K562 (cell line): ENCODE results near the gene TRIM24. TPM values are rescaled to one million over a fixed set of nuclear protein-coding genes. Genes with fewer than 3 reads are reported as not detected.

ENCODE experiments used
- ATAC-seq: fragments of 200-7000 bp; cut with Tn5 transposase; 3 replicates; pipeline ENCODE4 v1.9.1; 2020; ENCODE audit warnings: moderate library complexity
- BruUV-seq: library from RNA; stranded (reverse); fragments of 400-500 nt; replicated peaks from 2 replicates; lab custom pipeline; 2021; lab: Mats Ljungman, UMichigan
- CTCF ChIA-PET: fragments of 300-600 bp; formaldehyde crosslinking; extraction: SDS; loops from one replicate; lab custom pipeline; 2021; ENCODE audit warnings: low intra/inter-chr PET ratio; lab: Yijun Ruan, JAX
- POLR2A ChIA-PET: fragments of 300-600, 350-650 bp; sonication (Branson Sonifier 250); formaldehyde crosslinking; extraction: SDS; loops from one replicate; lab custom pipeline; 2021; ENCODE audit warnings: antibody characterized with exemption, inconsistent platforms; lab: Yijun Ruan, JAX
- DNase-seq, 4 experiments: peaks; one replicate each; pipeline versions ENCODE4 v3.0.0 to v3.0.0-alpha.2; 2011 to 2018; ENCODE audit warnings: low spot score in 3 of 4, mixed read lengths in 3 of 4; ENCODE audit errors: extremely low read depth in 1 of 4
- FAIRE-seq: peaks from 2 replicates; lab custom pipeline; 2011; peaks lifted over from hg19 to GRCh38; lab: Jason Lieb, UNC
- H2AFZ ChIP-seq: 2 replicates; pipeline ENCODE4 v1.6.0; 2011; ENCODE audit warnings: low read depth, low read length, control low read depth, inconsistent platforms
- H3K27ac ChIP-seq: fragments of 200-600 bp; 3 replicates; pipeline ENCODE4 v1.8.0; 2011; ENCODE audit warnings: low read depth, mild to moderate bottlenecking, control low read depth, inconsistent platforms, low read length, moderate library complexity, mixed read lengths; ENCODE audit errors: extremely low read depth
- H3K27me3 ChIP-seq, 2 experiments: fragments of 300-600 bp in 1 of 2; 2 replicates in 1 of 2; 3 replicates in 1 of 2; pipeline versions ENCODE4 v1.6.0 to v1.8.0; 2011; ENCODE audit warnings: inconsistent platforms in 2 of 2, low read length in 2 of 2, mild to moderate bottlenecking in 1 of 2, mixed read lengths in 1 of 2, moderate library complexity in 1 of 2; ENCODE audit not compliant: control insufficient read depth in 2 of 2, insufficient read depth in 2 of 2
- H3K36me3 ChIP-seq: fragments of 300-600 bp; 3 replicates; pipeline ENCODE4 v1.8.0; 2011; ENCODE audit warnings: mild to moderate bottlenecking, low read length, inconsistent platforms; ENCODE audit not compliant: control insufficient read depth, insufficient read depth
- H3K4me1 ChIP-seq, 2 experiments: fragments of 200-600 bp in 1 of 2; replicated peaks in 1 of 2; 2 replicates in 1 of 2; 3 replicates in 1 of 2; pipeline versions ENCODE4 v1.5.1 to v1.8.0; 2011; ENCODE audit warnings: inconsistent platforms in 2 of 2, low read length in 2 of 2, mild to moderate bottlenecking in 1 of 2, mixed read lengths in 1 of 2, moderate library complexity in 1 of 2; ENCODE audit not compliant: control insufficient read depth in 2 of 2, insufficient read depth in 2 of 2
- H3K4me2 ChIP-seq: 2 replicates; pipeline ENCODE4 v1.6.1; 2011; ENCODE audit warnings: low read length, control low read depth, inconsistent platforms, mixed read lengths; ENCODE audit not compliant: insufficient read depth
- H3K4me3 ChIP-seq: fragments of 200-600 bp; sonication (generic), shearing (Covaris generic); 2 replicates; pipeline ENCODE4 v1.5.1; 2016; ENCODE audit warnings: control low read depth, inconsistent platforms
- H3K79me2 ChIP-seq: fragments of 200-600 bp; 3 replicates; pipeline ENCODE4 v1.8.0; 2011; ENCODE audit warnings: low read length, inconsistent platforms; ENCODE audit not compliant: control insufficient read depth, insufficient read depth
- H3K9ac ChIP-seq, 2 experiments: 2 replicates each; pipeline versions ENCODE4 v1.6.0 to v1.6.1; 2011; ENCODE audit warnings: low read depth in 2 of 2, low read length in 2 of 2, control low read depth in 1 of 2, inconsistent platforms in 1 of 2, mild to moderate bottlenecking in 1 of 2, mixed read lengths in 1 of 2; ENCODE audit not compliant: insufficient read depth in 1 of 2
- H3K9me1 ChIP-seq: one replicate; pipeline ENCODE4 v1.6.0; 2011; ENCODE audit warnings: inconsistent platforms, mild to moderate bottlenecking, low read length, moderate library complexity; ENCODE audit not compliant: control insufficient read depth, insufficient read depth
- H3K9me3 ChIP-seq: replicated peaks from 2 replicates; pipeline ENCODE4 v1.5.1; 2011; ENCODE audit warnings: low read depth, low read length, inconsistent platforms; ENCODE audit not compliant: control insufficient read depth, insufficient read depth
- H4K20me1 ChIP-seq: replicated peaks from 2 replicates; pipeline ENCODE4 v1.6.1; 2011; ENCODE audit warnings: low read length, inconsistent platforms, mixed read lengths; ENCODE audit not compliant: control insufficient read depth, insufficient read depth
- CHCHD3 ChIP-seq: fragments of 250-450 bp; sonication (Bioruptor Pico); IDR thresholded peaks from 2 replicates; pipeline ENCODE4 v2.1.2; 2022; ENCODE audit warnings: mild to moderate bottlenecking
- CHD2 ChIP-seq: IDR thresholded peaks from 2 replicates; pipeline ENCODE4 v1.6.1; 2011; ENCODE audit warnings: low read depth, low read length
- EP400 ChIP-seq: fragments of 450-650 bp; IDR thresholded peaks from 2 replicates; pipeline ENCODE4 v1.6.1; 2017; ENCODE audit warnings: antibody characterized with exemption, mild to moderate bottlenecking, moderate library complexity
- FOXK2 ChIP-seq, 2 experiments: fragments of 450-650 bp; IDR thresholded peaks in 1 of 2; conservative IDR thresholded peaks in 1 of 2; 2 replicates each; pipeline ENCODE4 v1.6.1; 2016; ENCODE audit warnings: low read depth in 2 of 2, mild to moderate bottlenecking in 1 of 2
- GTF2A2 ChIP-seq: IDR thresholded peaks from 2 replicates; pipeline ENCODE4 v1.6.1; 2016; ENCODE audit warnings: mild to moderate bottlenecking, missing genetic modification characterization, missing compliant biosample characterization
- PHTF2 ChIP-seq: fragments of 250-450 bp; sonication (Bioruptor Pico); IDR thresholded peaks from 2 replicates; pipeline ENCODE4 v1.5.0; 2021; ENCODE audit warnings: mild to moderate bottlenecking
- RBM22 ChIP-seq: fragments of 200-400 bp; formaldehyde crosslinking; IDR thresholded peaks from 2 replicates; pipeline ENCODE4 v1.6.1; 2018; ENCODE audit warnings: low read length, low read depth; ENCODE audit not compliant: poor library complexity, severe bottlenecking
- RBM39 ChIP-seq: fragments of 200-400 bp; formaldehyde crosslinking; optimal IDR thresholded peaks from 2 replicates; pipeline ENCODE3; 2018; ENCODE audit warnings: low read depth, low read length
- SMARCC2 ChIP-seq: fragments of 450-650 bp; IDR thresholded peaks from 2 replicates; pipeline ENCODE4 v1.6.1; 2017; ENCODE audit warnings: antibody characterized with exemption, moderate library complexity, mild to moderate bottlenecking, low read depth
- SREBF1 ChIP-seq: fragments of 150-350 bp; IDR thresholded peaks from 2 replicates; pipeline ENCODE4 v1.6.1; 2014; ENCODE audit warnings: antibody characterized with exemption, low read depth, low read length, borderline replicate concordance
- SRSF7 ChIP-seq: fragments of 200-400 bp; formaldehyde crosslinking; optimal IDR thresholded peaks from 2 replicates; pipeline ENCODE3; 2017; ENCODE audit warnings: mild to moderate bottlenecking, low read depth, low read length
- SUPT5H ChIP-seq: fragments of 450-650 bp; IDR thresholded peaks from 2 replicates; pipeline ENCODE4 v1.6.1; 2016
- whole genome bisulfite sequencing: fragments of 100-300 bp; shearing (Covaris generic); methylation state at CpG from one replicate; pipeline ENCODE4 v1.1.6; 2016; ENCODE audit warnings: low coverage, mixed read lengths; ENCODE audit not compliant: insufficient coverage; ENCODE audit errors: missing lambda C conversion rate; 5-methylcytosine and 5-hydroxymethylcytosine counted together
- in situ Hi-C: fragments of 300-500 bp; cut with MboI; formaldehyde crosslinking; loops from 4 replicates; pipeline ENCODE4 v1.15.0; 2018; ENCODE audit warnings: inconsistent platforms, mixed read lengths
- intact Hi-C: fragments of 100-400 bp; cut with micrococcal nuclease; formaldehyde crosslinking; loops from 2 replicates; pipeline ENCODE4 v1.14.2; 2022
- polyA plus RNA-seq, 8 experiments: library from polyadenylated mRNA; depleted of rRNA in 4 of 8; stranded (reverse) in 5 of 8; unstranded in 3 of 8; fragments of >200 nt; fragmentation: Nextera tagmentation in 2 of 8; fragmentation: Illumina TruSeq in 1 of 8; extraction: Ambion mirVana in 2 of 8; extraction: Trizol in 1 of 8; gene quantifications; 2 replicates each; pipeline versions ENCODE4 v1.2.1 to v1.2.3, GENCODE V29; 2011 to 2014; ENCODE audit warnings: inconsistent platforms in 1 of 8, missing spikeins in 1 of 8
- total RNA-seq, 7 experiments: library from RNA; depleted of rRNA in 6 of 7; stranded (reverse); fragments of >200 nt in 6 of 7; fragmentation: Illumina TruSeq in 2 of 7; extraction: Trizol in 2 of 7; gene quantifications; 2 replicates each; pipeline versions ENCODE4 v1.2.1 to v1.2.3, GENCODE V29; 2011 to 2021; ENCODE audit warnings: low replicate concordance in 1 of 7
- TF ChIP-seq, protein P1 (sequence below): sonication (generic); formaldehyde crosslinking; IDR thresholded peaks from 2 replicates; pipeline ENCODE4 v1.8.0; 2022; ENCODE audit warnings: mild to moderate bottlenecking, missing genetic modification reagents
- TF ChIP-seq, protein P2 (sequence below), 2 experiments: fragments of 450-650 bp in 1 of 2; IDR thresholded peaks; 2 replicates each; pipeline ENCODE4 v1.6.1; 2011 to 2017; ENCODE audit warnings: low read depth in 2 of 2, antibody characterized with exemption in 1 of 2, borderline replicate concordance in 1 of 2, low read length in 1 of 2, mild to moderate bottlenecking in 1 of 2, mixed read lengths in 1 of 2; ENCODE audit not compliant: control insufficient read depth in 1 of 2
- TF ChIP-seq, protein P3 (sequence below): fragments of 450-650 bp; formaldehyde crosslinking; IDR thresholded peaks from 2 replicates; pipeline ENCODE4 v1.4.0; 2020; ENCODE audit warnings: mild to moderate bottlenecking, moderate library complexity
- TF ChIP-seq, protein P4 (sequence below): fragments of 450-650 bp; formaldehyde crosslinking; IDR thresholded peaks from 2 replicates; pipeline ENCODE4 v1.4.0; 2020; ENCODE audit warnings: mild to moderate bottlenecking, moderate library complexity

The TRIM24 gene
- total and polyA plus RNA-seq, 9 of the 15 experiments (the other 6 are each of a cell fraction or from before 2014, with no cell fraction given) = 13.4 to 74.0 (median 41.7) TPM

DNA sequence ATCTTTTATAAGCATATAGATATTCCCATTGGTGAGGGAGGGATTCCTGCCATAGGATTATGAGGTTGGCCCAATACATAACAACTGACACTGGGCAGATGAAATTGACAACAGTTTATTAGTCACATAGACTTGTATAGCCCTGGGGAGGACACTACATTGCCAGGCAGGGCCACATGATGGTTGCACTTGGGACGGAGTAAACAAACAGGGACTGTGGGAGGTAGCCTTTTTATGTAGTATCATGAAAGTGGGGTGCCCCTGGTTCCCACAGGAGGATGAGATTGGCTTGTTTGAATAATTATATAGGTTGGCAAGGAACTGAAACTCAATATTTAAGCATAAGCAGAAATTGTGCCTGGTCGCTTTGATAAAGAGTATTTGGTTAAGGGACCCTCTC lies 23.5 kb downstream of the TRIM24 start:
- Histone ChIP-seq H3K4me1 (peaks cover 3 to 12% of the 10 kb centered on the region in 2 experiments; a peak in 3 of 5 replicates), H3K4me3 (no peak overlapping the region), H3K9ac (no peak overlapping the region), H3K36me3 (no peaks in the 10 kb centered on the region), H3K27me3 (no peaks in the 10 kb centered on the region), H3K27ac (peak overlapping the region; percentile 37; the same call in 1 of the 3 replicates), H3K4me2 (no peak overlapping the region), H3K9me1 (no peaks in the 10 kb centered on the region), H3K9me3 (0 out of 2 replicates have a peak, but pooled peaks cover 2% of the 10 kb centered on the region), H3K79me2 (peaks cover 95% of the 10 kb centered on the region), H2AFZ (no peak overlapping the region), H4K20me1 (0 out of 2 replicates have a peak, but pooled peaks cover 3% of the 10 kb centered on the region)
- DNase-seq = no peak
- 61% methylated on average over 2 of the region's 2 CpGs for WGBS
- intact Hi-C loops = no loop called here
- ChIA-PET CTCF (no interaction called here), POLR2A (interaction anchor here (0.7 to 2.2 kb wide), 3 partner anchors 8 to 18 kb away, joined by 3 to 12 read pairs (median 4); no protein-coding TSS in a partner anchor)
- in situ Hi-C loops = no loop called here
- no TSS peak for BruUV-seq
- FAIRE-seq = no peak
- peak; percentile 65 for ATAC-seq
- TF ChIP-seq, protein P1, sequence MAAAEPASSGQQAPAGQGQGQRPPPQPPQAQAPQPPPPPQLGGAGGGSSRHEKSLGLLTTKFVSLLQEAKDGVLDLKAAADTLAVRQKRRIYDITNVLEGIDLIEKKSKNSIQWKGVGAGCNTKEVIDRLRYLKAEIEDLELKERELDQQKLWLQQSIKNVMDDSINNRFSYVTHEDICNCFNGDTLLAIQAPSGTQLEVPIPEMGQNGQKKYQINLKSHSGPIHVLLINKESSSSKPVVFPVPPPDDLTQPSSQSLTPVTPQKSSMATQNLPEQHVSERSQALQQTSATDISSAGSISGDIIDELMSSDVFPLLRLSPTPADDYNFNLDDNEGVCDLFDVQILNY = no peak
- TF ChIP-seq EP400 (no peak), SREBF1 (no peak), CHD2 (no peak), FOXK2 (conservative IDR thresholded peaks at IDR 0.05 in 1 of 2, IDR thresholded peaks at IDR 0.05 in 1 of 2; ENCODE audit: low read depth in 2 of 2) (no peak), PHTF2 (CRISPR knock-in tag) (no peak), SMARCC2 (no peak), RBM22 (no peak), GTF2A2 (tag) (no peak), SRSF7 (no peak), RBM39 (no peak), CHCHD3 (CRISPR knock-in tag) (no peak), SUPT5H (no peak)
- TF ChIP-seq, protein P2, sequence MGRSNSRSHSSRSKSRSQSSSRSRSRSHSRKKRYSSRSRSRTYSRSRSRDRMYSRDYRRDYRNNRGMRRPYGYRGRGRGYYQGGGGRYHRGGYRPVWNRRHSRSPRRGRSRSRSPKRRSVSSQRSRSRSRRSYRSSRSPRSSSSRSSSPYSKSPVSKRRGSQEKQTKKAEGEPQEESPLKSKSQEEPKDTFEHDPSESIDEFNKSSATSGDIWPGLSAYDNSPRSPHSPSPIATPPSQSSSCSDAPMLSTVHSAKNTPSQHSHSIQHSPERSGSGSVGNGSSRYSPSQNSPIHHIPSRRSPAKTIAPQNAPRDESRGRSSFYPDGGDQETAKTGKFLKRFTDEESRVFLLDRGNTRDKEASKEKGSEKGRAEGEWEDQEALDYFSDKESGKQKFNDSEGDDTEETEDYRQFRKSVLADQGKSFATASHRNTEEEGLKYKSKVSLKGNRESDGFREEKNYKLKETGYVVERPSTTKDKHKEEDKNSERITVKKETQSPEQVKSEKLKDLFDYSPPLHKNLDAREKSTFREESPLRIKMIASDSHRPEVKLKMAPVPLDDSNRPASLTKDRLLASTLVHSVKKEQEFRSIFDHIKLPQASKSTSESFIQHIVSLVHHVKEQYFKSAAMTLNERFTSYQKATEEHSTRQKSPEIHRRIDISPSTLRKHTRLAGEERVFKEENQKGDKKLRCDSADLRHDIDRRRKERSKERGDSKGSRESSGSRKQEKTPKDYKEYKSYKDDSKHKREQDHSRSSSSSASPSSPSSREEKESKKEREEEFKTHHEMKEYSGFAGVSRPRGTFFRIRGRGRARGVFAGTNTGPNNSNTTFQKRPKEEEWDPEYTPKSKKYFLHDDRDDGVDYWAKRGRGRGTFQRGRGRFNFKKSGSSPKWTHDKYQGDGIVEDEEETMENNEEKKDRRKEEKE (IDR thresholded peaks at IDR 0.05; ENCODE audit: borderline replicate concordance in 1 of 2, control insufficient read depth in 1 of 2, low read depth in 2 of 2, low read length in 1 of 2) = no peak
- TF ChIP-seq, protein P3, sequence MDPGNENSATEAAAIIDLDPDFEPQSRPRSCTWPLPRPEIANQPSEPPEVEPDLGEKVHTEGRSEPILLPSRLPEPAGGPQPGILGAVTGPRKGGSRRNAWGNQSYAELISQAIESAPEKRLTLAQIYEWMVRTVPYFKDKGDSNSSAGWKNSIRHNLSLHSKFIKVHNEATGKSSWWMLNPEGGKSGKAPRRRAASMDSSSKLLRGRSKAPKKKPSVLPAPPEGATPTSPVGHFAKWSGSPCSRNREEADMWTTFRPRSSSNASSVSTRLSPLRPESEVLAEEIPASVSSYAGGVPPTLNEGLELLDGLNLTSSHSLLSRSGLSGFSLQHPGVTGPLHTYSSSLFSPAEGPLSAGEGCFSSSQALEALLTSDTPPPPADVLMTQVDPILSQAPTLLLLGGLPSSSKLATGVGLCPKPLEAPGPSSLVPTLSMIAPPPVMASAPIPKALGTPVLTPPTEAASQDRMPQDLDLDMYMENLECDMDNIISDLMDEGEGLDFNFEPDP (CRISPR knock-in tag) = no peak
- TF ChIP-seq, protein P4, sequence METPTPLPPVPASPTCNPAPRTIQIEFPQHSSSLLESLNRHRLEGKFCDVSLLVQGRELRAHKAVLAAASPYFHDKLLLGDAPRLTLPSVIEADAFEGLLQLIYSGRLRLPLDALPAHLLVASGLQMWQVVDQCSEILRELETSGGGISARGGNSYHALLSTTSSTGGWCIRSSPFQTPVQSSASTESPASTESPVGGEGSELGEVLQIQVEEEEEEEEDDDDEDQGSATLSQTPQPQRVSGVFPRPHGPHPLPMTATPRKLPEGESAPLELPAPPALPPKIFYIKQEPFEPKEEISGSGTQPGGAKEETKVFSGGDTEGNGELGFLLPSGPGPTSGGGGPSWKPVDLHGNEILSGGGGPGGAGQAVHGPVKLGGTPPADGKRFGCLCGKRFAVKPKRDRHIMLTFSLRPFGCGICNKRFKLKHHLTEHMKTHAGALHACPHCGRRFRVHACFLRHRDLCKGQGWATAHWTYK (CRISPR knock-in tag) = no peak
